HepG2 (cell line): ENCODE measurements around the gene SLC2A8. TPM values are rescaled to one million over a fixed set of nuclear protein-coding genes. Genes with fewer than 3 reads are reported as not detected.
A peak's percentile ranks its signal among the peaks of the same experiment; 100 is the strongest.

ENCODE experiments used
- CC2D1A ChIP-seq: sonication (generic); formaldehyde crosslinking; IDR thresholded peaks from 2 replicates; pipeline ENCODE4 v1.8.1; 2023; ENCODE audit warnings: mild to moderate bottlenecking, missing genetic modification reagents
- CSRNP1 ChIP-seq: sonication (generic); formaldehyde crosslinking; IDR thresholded peaks from 2 replicates; pipeline ENCODE4 v1.8.1; 2023; ENCODE audit warnings: mild to moderate bottlenecking, missing genetic modification reagents
- GATAD2A ChIP-seq: IDR thresholded peaks from 2 replicates; pipeline ENCODE4 v1.6.1; 2016
- HMGXB4 ChIP-seq, 2 experiments: sonication (generic) in 1 of 2; formaldehyde crosslinking in 1 of 2; IDR thresholded peaks; 2 replicates each; pipeline versions ENCODE4 v1.4.0 to v1.6.1; 2018 to 2020; ENCODE audit warnings: missing genetic modification reagents in 2 of 2, borderline replicate concordance in 1 of 2, low read depth in 1 of 2, mild to moderate bottlenecking in 1 of 2, missing biosample characterization in 1 of 2
- HNRNPH1 ChIP-seq: fragments of 200-400 bp; formaldehyde crosslinking; optimal IDR thresholded peaks from 2 replicates; pipeline ENCODE3; 2017; ENCODE audit warnings: mild to moderate bottlenecking, low read depth, low read length
- KLF13 ChIP-seq: sonication (generic); formaldehyde crosslinking; IDR thresholded peaks from 2 replicates; pipeline ENCODE4 v1.4.0; 2020; ENCODE audit warnings: mild to moderate bottlenecking, missing genetic modification reagents
- PITX1 ChIP-seq: sonication (generic); formaldehyde crosslinking; IDR thresholded peaks from 2 replicates; pipeline ENCODE4 v1.5.1; 2020; ENCODE audit warnings: mild to moderate bottlenecking, missing genetic modification reagents
- RFX5 ChIP-seq: IDR thresholded peaks from 2 replicates; pipeline ENCODE4 v1.6.1; 2011; ENCODE audit warnings: low read depth, low read length, improper control_type of control experiment
- SIX1 ChIP-seq: sonication (generic); formaldehyde crosslinking; IDR thresholded peaks from 2 replicates; pipeline ENCODE4 v1.4.0; 2020; ENCODE audit warnings: missing genetic modification reagents, borderline replicate concordance
- SMC3 ChIP-seq: IDR thresholded peaks from 2 replicates; pipeline ENCODE4 v1.6.1; 2011; ENCODE audit warnings: low read length, improper control_type of control experiment
- STAT5B ChIP-seq: sonication (generic); formaldehyde crosslinking; IDR thresholded peaks from 2 replicates; pipeline ENCODE4 v1.4.0; 2020; ENCODE audit warnings: missing genetic modification reagents
- TARDBP ChIP-seq: sonication (generic); formaldehyde crosslinking; IDR thresholded peaks from 2 replicates; pipeline ENCODE4 v1.8.0; 2022; ENCODE audit warnings: mild to moderate bottlenecking, missing genetic modification reagents
- ZNF232 ChIP-seq: sonication (generic); formaldehyde crosslinking; IDR thresholded peaks from 2 replicates; pipeline ENCODE4 v1.4.0; 2020; ENCODE audit warnings: missing genetic modification reagents, borderline replicate concordance
- ZNF235 ChIP-seq: sonication (generic); formaldehyde crosslinking; IDR thresholded peaks from 2 replicates; pipeline ENCODE4 v1.8.1; 2023; ENCODE audit warnings: mild to moderate bottlenecking, missing genetic modification reagents, borderline replicate concordance
- ZNF430 ChIP-seq: sonication (generic); formaldehyde crosslinking; IDR thresholded peaks from 2 replicates; pipeline ENCODE4 v1.9.0; 2021; ENCODE audit warnings: mild to moderate bottlenecking, missing genetic modification reagents
- ZNF441 ChIP-seq: sonication (generic); formaldehyde crosslinking; IDR thresholded peaks from 2 replicates; pipeline ENCODE4 v1.7.0; 2021; ENCODE audit warnings: missing genetic modification reagents, borderline replicate concordance
- ZNF558 ChIP-seq: sonication (generic); formaldehyde crosslinking; IDR thresholded peaks from 2 replicates; pipeline ENCODE4 v1.9.0; 2022; ENCODE audit warnings: mild to moderate bottlenecking, missing genetic modification reagents, borderline replicate concordance
- ZNF709 ChIP-seq: sonication (generic); formaldehyde crosslinking; IDR thresholded peaks from 2 replicates; pipeline ENCODE4 v1.5.0; 2020; ENCODE audit warnings: mild to moderate bottlenecking, missing genetic modification reagents
- ZSCAN5A ChIP-seq: sonication (generic); formaldehyde crosslinking; IDR thresholded peaks from 2 replicates; pipeline ENCODE4 v1.8.0; 2022; ENCODE audit warnings: mild to moderate bottlenecking, missing genetic modification reagents, borderline replicate concordance
- polyA plus RNA-seq, 8 experiments: library from polyadenylated mRNA; depleted of rRNA in 3 of 8; stranded (reverse) in 7 of 8; unstranded in 1 of 8; fragments of >200 nt; fragmentation: Illumina TruSeq in 4 of 8; extraction: Trizol in 4 of 8; gene quantifications; 2 replicates each; pipeline versions ENCODE4 v1.2.1 to v1.2.3, GENCODE V29; 2011 to 2016; ENCODE audit warnings: low read depth in 4 of 8, missing spikeins in 1 of 8, mixed read lengths in 1 of 8; ENCODE audit not compliant: insufficient read depth in 1 of 8
- total RNA-seq, 5 experiments: library from RNA; depleted of rRNA; stranded (reverse); fragments of >200 nt; fragmentation: Illumina TruSeq; extraction: Trizol; gene quantifications; 2 replicates each; pipeline ENCODE4 v1.2.3, GENCODE V29; 2016; ENCODE audit warnings: low read depth in 1 of 5

SLC2A8 gene
- total and polyA plus RNA-seq, 2 of the 13 experiments (the other 11 are each of a cell fraction or from before 2014, with no cell fraction given), result 22.6 to 48.6 TPM

GRCh38 chr9:127450830-127451607 lies 54.0 kb downstream of the SLC2A8 start, which contains the start of the genes LRSAM1 and RPL12 (continued):
- TF ChIP-seq SMC3 (no peak), TARDBP (peak; percentile 97), ZNF709 (CRISPR knock-in tag) (peak; percentile 88), SIX1 (CRISPR knock-in tag) (no peak), ZNF232 (CRISPR knock-in tag) (peak; percentile 38; the same call in 1 of the 2 replicates), ZNF441 (peak; percentile 81; the same call in 1 of the 2 replicates), PITX1 (peak; percentile 51; the same call in 1 of the 2 replicates), ZSCAN5A (CRISPR knock-in tag) (0 out of 2 replicates have a peak, but pooled peaks have one; percentile 38), ZNF235 (CRISPR knock-in tag) (no peak), ZNF558 (CRISPR knock-in tag) (peak; percentile 95; the same call in 1 of the 2 replicates), KLF13 (no peak), CC2D1A (CRISPR knock-in tag) (no peak), CSRNP1 (peak; percentile 61), HMGXB4 (CRISPR knock-in tag; IDR thresholded peaks at IDR 0.05; ENCODE audit: borderline replicate concordance in 1 of 2, low read depth in 1 of 2) (peak; percentile 79 to 80; a peak in 3 of 4 replicates), HNRNPH1 (no peak), GATAD2A (CRISPR knock-in tag) (0 out of 2 replicates have a peak, but pooled peaks have one; percentile 32), RFX5 (no peak), ZNF430 (CRISPR knock-in tag) (peak; percentile 88), STAT5B (no peak)
